ENCODE data around the gene ELOF1.
A peak's percentile ranks its signal among the peaks of the same experiment; 100 is the strongest.

The ELOF1 gene

GRCh38 chr19:11534538-11534937 is 24.5 kb downstream of the ELOF1 start:
- DNase-seq, result no peak

GRCh38 chr19:11530432-11530831 is 28.6 kb downstream of the ELOF1 start:
- peak; percentile 70 for DNase-seq

GRCh38 chr19:11528551-11529341 is 30.3 kb downstream of the ELOF1 start, which contains the start of gene ECSIT:
Gene ECSIT (minus strand): TSS chr19:11529134. CDS start chr19:11519170, 9,964 bp downstream.
- DNase-seq, result peak; percentile 98

GRCh38 chr19:11519138-11519537 is 39.9 kb downstream of the ELOF1 start:
- DNase-seq, result no peak

- no peak for DNase-seq
Observed at GRCh38 chr19:11513946-11514345, 45.1 kb downstream of the ELOF1 start.

- no peak for DNase-seq
Observed at GRCh38 chr19:11510444-11510843, 48.6 kb downstream of the ELOF1 start.

- DNase-seq, result no peak
Observed at GRCh38 chr19:11507370-11508078, 51.5 kb downstream of the ELOF1 start.

- DNase-seq, result no peak
Observed at GRCh38 chr19:11506967-11507366, 52.1 kb downstream of the ELOF1 start.

GRCh38 chr19:11506101-11506555 is 52.9 kb downstream of the ELOF1 start:
- DNase-seq, result no peak

- DNase-seq, result peak; percentile 98
Observed at GRCh38 chr19:11505504-11506100, 53.4 kb downstream of the ELOF1 start, which contains the start of gene ZNF653. Gene ZNF653 (minus strand): TSS chr19:11505839. CDS start chr19:11505786, 53 bp downstream.

GRCh38 chr19:11505032-11505503 is 54.0 kb downstream of the ELOF1 start:
- peak; percentile 89 for DNase-seq

GRCh38 chr19:11504502-11505031 is 54.5 kb downstream of the ELOF1 start:
- DNase-seq, result no peak

All from retina (tissue), 1 donor.